Measurements from ENCODE around the gene BTBD7. TPM values are rescaled to one million over a fixed set of nuclear protein-coding genes. Genes with fewer than 3 reads are reported as not detected.

Gene BTBD7
- total RNA-seq, 1 experiment from 2014 or later, result 30.1 TPM

DNA sequence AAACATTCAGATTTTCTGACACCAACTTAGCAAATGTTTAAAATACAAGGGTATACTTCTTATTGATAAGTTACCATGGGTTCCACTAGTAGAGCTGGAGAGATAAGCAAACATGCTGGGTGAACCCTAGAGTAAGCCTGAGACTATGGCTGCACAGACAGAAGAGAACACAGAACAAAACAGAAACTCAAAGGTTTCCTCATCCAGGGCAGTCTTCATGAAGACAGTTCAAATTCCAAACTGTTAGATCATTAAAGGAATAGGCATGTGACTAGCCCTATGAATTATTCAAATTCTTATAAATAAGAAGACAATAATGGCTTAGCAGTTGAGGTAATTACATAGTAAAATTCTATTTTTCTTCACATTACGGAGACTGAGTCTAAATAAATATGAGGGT is 28.1 kb downstream of the BTBD7 start:
- Histone ChIP-seq H3K4me1 (replicated peaks; ENCODE audit: insufficient read depth) (0 out of 2 replicates have a peak, but pooled peaks cover 5% of the 10 kb centered on the region), H4K20me1 (ENCODE audit: insufficient read depth) (no peaks in the 10 kb centered on the region; the same call in none of the 2 replicates), H2AFZ (no peak overlapping the region), H3K27ac (no peak overlapping the region), H3K27me3 (ENCODE audit: insufficient read depth, low read depth) (no peaks in the 10 kb centered on the region), H3K4me3 (no peak overlapping the region), H3K36me3 (ENCODE audit: low read depth) (no peaks in the 10 kb centered on the region), H3K79me2 (ENCODE audit: low read depth) (peaks cover 83% of the 10 kb centered on the region), H3K9me3 (ENCODE audit: insufficient read depth, low read depth) (no peaks in the 10 kb centered on the region), H3K4me2 (no peak overlapping the region), H3F3A (ENCODE audit: insufficient read depth, low read depth) (no peaks in the 10 kb centered on the region; the same call in 1 of the 2 replicates), H3K9me2 (ENCODE audit: insufficient read depth) (no peaks in the 10 kb centered on the region)
- BruUV-seq (replicated peaks), result no TSS peak
- TF ChIP-seq, protein P1, sequence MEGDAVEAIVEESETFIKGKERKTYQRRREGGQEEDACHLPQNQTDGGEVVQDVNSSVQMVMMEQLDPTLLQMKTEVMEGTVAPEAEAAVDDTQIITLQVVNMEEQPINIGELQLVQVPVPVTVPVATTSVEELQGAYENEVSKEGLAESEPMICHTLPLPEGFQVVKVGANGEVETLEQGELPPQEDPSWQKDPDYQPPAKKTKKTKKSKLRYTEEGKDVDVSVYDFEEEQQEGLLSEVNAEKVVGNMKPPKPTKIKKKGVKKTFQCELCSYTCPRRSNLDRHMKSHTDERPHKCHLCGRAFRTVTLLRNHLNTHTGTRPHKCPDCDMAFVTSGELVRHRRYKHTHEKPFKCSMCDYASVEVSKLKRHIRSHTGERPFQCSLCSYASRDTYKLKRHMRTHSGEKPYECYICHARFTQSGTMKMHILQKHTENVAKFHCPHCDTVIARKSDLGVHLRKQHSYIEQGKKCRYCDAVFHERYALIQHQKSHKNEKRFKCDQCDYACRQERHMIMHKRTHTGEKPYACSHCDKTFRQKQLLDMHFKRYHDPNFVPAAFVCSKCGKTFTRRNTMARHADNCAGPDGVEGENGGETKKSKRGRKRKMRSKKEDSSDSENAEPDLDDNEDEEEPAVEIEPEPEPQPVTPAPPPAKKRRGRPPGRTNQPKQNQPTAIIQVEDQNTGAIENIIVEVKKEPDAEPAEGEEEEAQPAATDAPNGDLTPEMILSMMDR (conservative IDR thresholded peaks at IDR 0.05), result no peak
- no peak for TF ChIP-seq EZH2 (IDR thresholded peaks at IDR 0.05; ENCODE audit: low read depth)
- intact Hi-C loops (cut with micrococcal nuclease; ENCODE audit: unreplicated experiment), result no loop called here
- POLR2A ChIA-PET (ENCODE audit: unreplicated experiment), result no interaction called here
- CTCF ChIA-PET, result no interaction called here
- DNase-seq, result no peak

DNA sequence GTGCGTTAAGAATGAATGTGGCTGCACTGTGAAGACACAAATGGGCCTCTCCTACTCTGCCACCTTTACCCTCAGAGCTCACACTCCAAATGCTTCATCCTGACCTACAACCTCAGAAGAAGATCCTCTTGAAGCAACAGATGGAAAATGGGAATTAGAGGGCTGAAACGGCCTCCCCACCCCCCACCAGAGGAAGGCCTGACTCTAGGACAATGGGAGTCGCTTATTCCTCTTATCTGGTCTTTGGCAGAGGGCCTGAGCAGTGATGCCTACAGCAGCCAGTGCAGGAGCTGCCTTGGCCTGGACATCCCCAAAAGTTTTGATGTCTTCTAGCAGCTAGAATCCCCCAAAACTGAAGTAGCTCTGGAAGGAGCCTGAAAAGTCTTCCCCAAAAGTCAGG is 29.2 kb downstream of the BTBD7 start:
- TF ChIP-seq EZH2 (IDR thresholded peaks at IDR 0.05; ENCODE audit: low read depth), result no peak
- TF ChIP-seq, protein P1 (conservative IDR thresholded peaks at IDR 0.05), result no peak
- CTCF ChIA-PET, result interaction anchor here (0.9 kb wide), 1 partner anchor 111 kb away, joined by 3 read pairs; no protein-coding TSS in a partner anchor
- no peaks in the 10 kb centered on the region for H3K27me3 ChIP-seq (ENCODE audit: insufficient read depth, low read depth)
- H3K36me3 ChIP-seq (ENCODE audit: low read depth), result no peaks in the 10 kb centered on the region
- DNase-seq, result no peak
- H3F3A ChIP-seq (ENCODE audit: insufficient read depth, low read depth), result no peaks in the 10 kb centered on the region; the same call in 1 of the 2 replicates
- no peak overlapping the region for H3K4me2 ChIP-seq
- H3K27ac ChIP-seq, result no peak overlapping the region
- no peak overlapping the region for H2AFZ ChIP-seq
- no TSS peak for BruUV-seq (replicated peaks)
- peaks cover 87% of the 10 kb centered on the region for H3K79me2 ChIP-seq (ENCODE audit: low read depth)
- H3K4me3 ChIP-seq, result no peak overlapping the region
- no peaks in the 10 kb centered on the region for H3K9me3 ChIP-seq (ENCODE audit: insufficient read depth, low read depth)
- no peaks in the 10 kb centered on the region for H3K4me1 ChIP-seq (replicated peaks; ENCODE audit: insufficient read depth)
- POLR2A ChIA-PET (ENCODE audit: unreplicated experiment), result no interaction called here
- no peaks in the 10 kb centered on the region for H3K9me2 ChIP-seq (ENCODE audit: insufficient read depth)
- peaks cover 7% of the 10 kb centered on the region for H4K20me1 ChIP-seq (ENCODE audit: insufficient read depth)
- intact Hi-C loops (cut with micrococcal nuclease; ENCODE audit: unreplicated experiment), result no loop called here

DNA sequence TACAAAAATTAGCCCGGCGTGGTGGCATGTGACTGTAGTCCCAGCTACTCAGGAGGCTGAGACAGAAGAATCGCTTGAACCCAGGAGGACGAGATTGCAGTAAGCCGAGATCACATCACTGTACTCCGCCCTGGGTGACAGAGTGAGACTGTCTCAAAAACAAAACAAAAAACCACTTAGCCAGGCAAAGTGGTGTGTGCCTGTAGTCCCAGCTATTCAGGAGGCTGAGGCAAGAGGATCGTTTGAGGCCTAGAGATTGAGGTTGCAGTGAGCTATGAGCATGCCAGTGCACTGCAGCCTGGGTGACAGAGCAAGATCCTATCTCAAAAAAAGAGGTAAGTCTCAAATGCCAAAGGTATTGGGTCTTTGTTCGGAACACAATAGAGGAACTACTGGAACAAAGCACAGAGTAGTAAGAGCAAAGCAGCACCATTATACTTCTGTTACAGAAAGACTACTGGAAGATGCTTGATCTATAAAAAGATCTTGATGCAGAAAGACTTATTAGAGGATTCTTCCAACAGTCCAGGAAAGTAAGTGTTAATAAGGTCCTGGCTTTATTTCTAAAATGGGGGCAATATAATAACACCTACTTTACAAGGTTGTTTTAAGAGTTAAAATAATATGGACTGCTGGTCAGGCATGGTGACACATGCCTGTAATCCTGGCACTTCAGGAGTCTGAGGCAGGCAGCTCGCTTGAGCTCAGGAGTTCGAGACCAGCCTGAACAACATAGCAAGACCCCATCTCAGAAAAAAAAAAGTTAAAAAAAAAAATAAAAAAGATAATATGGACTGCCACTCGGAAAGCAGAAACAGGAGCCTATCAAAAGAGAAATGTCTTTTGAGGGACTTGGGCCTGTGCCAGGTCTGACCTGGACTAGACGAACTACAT is 29.9 kb downstream of the BTBD7 start:
- intact Hi-C loops (cut with micrococcal nuclease; ENCODE audit: unreplicated experiment), result no loop called here
- CTCF ChIA-PET, result interaction anchor here (0.9 kb wide), 1 partner anchor 110 kb away, joined by 3 read pairs; no protein-coding TSS in a partner anchor
- H3K27me3 ChIP-seq (ENCODE audit: insufficient read depth, low read depth), result no peaks in the 10 kb centered on the region

More for the DNA sequence above, 29.9 kb downstream of the BTBD7 start:
- Histone ChIP-seq H3K4me2 (no peak overlapping the region), H3K9me2 (ENCODE audit: insufficient read depth) (no peaks in the 10 kb centered on the region), H2AFZ (no peak overlapping the region), H3K27ac (no peak overlapping the region), H3K79me2 (ENCODE audit: low read depth) (peaks cover 88% of the 10 kb centered on the region), H4K20me1 (ENCODE audit: insufficient read depth) (peaks cover 9% of the 10 kb centered on the region), H3K4me1 (replicated peaks; ENCODE audit: insufficient read depth) (no peaks in the 10 kb centered on the region), H3K36me3 (ENCODE audit: low read depth) (no peaks in the 10 kb centered on the region), H3K4me3 (no peak overlapping the region), H3F3A (ENCODE audit: insufficient read depth, low read depth) (no peaks in the 10 kb centered on the region; the same call in 1 of the 2 replicates), H3K9me3 (ENCODE audit: insufficient read depth, low read depth) (no peaks in the 10 kb centered on the region)
- BruUV-seq (replicated peaks), result no TSS peak
- TF ChIP-seq EZH2 (IDR thresholded peaks at IDR 0.05; ENCODE audit: low read depth), result no peak
- TF ChIP-seq, protein P1 (conservative IDR thresholded peaks at IDR 0.05), result no peak
- POLR2A ChIA-PET (ENCODE audit: unreplicated experiment), result no interaction called here
- no peak for DNase-seq
